CD4-positive, alpha-beta T cell treated with Interleukin-21 for 1 hour (primary cell): ENCODE data around the gene FTCD.

Source experiments
- DNase-seq: peaks from one replicate; pipeline ENCODE4 v3.0.0-alpha.2; 2020

Gene FTCD

DNA sequence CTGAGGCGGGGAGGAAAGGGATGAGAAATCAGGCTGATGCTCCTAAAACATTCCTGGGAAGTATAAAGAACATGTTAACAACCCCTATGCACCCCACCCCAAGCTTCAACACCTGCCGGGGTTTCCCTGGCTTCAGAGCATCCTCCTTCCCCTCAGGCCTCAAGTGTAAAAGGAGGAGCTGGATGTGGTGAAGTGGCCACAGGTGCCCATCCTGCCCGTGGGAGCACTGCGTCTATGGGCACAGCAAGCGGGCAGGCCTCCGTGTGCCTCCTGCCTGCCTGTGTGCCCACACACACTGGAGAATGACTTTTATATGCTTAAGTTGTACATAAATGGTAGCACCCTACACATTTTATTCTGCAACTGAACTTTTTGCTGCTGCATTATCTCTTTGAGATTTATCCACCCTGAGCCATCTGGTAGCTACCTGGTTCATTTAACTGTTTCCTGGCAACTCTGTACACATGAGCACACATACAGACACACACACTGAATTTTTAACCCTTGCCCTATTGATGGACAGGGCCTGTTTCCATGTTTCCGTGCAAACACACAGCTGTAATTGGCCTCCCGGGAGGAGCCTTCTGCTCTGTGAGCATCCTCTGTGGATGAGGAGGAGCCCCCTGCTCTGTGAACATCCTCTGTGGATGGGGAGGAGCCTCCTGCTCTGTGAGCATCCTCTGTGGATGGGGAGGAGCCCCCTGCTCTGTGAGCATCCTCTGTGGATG lies 13.4 kb upstream of the FTCD start:
- DNase-seq, result no peak

DNA sequence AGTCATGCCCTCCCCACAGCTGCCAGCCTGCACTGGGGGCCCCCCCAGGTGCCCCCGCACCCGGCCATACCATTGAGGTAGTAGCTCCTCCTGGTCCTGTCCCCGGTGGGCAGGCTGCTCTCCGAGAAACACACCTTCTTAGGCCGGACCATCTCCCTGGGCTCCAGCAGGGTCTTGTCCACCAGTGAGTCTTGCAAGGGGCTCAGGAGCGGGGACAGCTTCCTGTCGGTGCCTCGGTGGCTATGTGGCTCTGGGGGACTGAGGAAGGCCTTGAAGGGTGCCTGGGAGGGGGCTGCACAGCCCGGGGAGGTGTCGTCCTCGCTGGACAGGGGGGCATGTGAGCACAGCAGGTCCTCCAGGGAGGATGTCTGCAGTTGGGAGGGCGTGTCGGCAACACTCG lies 12.9 kb upstream of the FTCD start:
- DNase-seq, result no peak

- DNase-seq, result no peak
These were observed 9.7 kb upstream of the FTCD start for GRCh38 chr21:46165098-46165497.

DNA sequence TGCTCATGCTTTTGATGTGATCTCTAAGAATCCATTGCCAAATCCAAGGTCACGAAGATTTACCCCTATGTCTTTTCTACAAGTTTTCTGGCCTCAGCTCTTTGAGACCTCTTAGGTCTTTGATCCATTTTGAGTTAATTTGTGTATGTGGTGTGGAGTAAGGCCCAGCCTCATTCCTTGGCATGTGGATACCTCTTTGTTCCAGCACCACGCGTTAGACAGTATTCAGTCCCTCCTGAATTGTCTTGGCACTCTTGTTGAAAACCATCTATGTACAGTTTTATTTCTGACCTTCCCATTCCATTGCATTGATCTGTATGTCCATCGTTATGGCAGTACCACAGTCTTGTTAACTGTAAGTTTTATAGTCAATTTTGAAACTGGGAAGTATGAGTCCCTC lies 8.0 kb upstream of the FTCD start:
- no peak for DNase-seq

GRCh38 chr21:46161633-46162592 lies 6.5 kb upstream of the FTCD start:
- DNase-seq, result no peak

DNA sequence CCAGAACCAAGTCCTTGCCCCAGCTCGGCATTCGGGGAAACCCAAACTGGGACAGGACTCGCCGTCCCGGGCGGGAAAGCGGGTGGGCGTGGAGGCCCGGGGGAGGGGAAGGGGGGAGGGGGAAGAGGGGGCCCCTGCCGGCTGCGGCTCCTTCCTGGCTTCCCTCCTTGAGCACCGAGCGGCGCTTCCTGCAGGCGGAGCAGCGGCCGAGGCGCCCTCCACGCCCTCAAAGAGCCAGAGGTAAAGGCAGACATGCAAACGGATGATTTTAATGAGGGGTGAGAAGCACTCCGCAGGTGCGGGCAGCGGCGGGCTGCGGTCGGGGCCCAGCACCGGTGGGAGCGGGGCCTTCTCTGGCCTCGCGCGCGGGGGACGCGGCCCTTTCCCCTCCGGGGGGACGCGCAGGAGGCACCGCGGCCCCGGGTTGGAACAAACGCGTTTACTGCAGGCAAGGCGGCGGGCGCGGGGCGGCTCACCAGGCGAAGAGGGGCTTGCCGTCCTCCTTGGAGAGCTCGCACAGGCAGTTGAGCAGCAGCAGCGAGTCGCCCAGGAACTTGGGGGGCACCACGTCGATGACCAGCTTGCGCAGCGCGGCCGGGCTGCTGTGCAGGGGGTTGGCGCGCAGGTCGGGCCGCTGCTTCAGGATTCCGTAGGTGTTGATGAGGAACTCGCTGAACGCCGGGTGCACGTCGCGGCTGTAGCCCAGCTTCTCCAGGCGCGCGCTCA lies 5.7 kb upstream of the FTCD start:
- no peak for DNase-seq

GRCh38 chr21:46160657-46160906 lies 5.2 kb upstream of the FTCD start:
- no peak for DNase-seq

GRCh38 chr21:46159841-46160656 lies 4.7 kb upstream of the FTCD start:
- DNase-seq, result no peak

- DNase-seq, result no peak
These were observed 4.0 kb upstream of the FTCD start for GRCh38 chr21:46159390-46159789.

DNA sequence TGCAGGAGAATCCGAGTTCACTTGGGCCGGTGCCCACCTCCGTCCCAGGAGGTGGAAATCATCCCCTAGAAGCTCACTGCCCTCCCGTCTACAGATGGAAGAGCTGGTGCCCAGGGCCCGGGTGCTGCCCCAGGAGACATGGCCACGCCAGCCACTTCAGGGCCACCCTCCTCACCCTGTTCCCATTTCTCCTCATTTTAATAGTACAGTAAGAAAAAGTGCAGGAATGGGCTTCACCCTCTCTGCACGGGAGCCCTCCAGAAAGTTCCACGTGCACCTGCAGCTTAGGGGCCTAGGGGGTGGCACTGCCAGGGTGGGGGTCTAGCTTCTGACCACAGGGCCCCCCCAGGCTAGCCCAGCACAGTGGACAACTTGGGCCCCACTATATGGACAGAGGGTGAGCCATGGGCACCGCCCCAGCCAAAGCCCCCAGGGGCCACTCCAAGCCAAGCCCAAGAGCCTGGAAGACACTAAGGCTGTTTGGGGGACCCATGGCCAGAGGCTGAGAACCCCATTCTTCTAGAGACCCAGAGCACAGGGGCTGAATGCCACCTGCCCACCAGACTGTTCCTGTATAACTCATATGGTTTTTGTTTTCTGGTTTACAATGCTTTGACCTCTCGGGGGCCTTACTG lies 3.4 kb upstream of the FTCD start:
- DNase-seq, result no peak

DNA sequence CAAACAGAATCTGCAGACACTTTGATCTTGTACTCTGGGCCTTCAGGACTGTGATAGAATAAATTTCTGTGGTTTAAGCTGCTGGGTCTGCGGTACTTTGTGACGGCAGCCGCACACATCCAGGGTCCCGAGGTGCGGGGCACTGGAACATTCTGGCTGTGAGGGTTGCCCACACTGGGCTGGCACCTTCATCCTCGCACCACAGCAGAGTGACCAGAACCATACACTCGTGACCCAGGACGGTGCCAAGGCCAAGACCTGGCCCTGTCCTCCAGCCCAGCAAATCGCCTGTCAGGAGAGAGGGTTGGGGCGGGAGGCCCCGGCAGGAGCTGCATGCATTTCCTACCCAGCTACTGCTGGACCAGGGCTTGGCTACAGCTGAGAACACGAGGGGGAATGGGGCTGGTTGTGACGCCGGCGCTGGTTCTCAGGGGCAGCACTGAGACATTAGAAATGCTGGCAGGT lies 2.6 kb upstream of the FTCD start:
- DNase-seq, result no peak

GRCh38 chr21:46157396-46157986 lies 2.1 kb upstream of the FTCD start:
- no peak for DNase-seq

DNA sequence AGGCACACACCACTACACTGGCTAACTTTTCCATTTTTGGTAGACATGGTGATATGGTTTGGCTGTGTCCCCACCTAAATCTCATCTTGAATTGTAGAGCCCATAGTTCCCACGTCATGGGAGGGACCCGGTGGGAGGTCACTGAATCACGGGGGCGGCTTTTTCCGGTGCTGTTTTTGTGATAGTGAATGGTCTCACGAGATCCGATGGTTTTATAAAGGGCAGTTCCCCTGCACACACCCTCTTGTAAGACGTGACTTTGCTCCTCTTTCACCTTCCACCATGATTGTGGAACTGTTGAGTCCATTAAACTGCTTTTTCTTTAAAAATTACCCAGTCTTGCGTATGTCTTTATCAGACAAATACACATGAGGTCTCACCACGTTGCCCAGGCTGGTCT lies 1.3 kb upstream of the FTCD start:
- no peak for DNase-seq

DNA sequence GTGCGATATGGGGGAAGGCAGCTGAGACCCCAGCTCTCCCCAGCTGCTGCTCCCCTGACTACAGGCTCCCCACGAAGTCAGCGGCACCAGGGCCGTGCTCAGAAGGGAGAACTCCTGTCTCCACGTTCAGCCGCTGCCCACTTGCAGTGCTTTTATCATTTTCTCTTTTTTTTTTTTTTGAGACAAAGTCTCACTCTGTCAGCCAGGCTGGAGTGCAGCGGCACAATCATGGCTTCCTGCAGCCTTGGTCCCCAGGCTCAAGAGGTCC lies 933 bp upstream of the FTCD start:
- DNase-seq, result no peak

GRCh38 chr21:46154955-46155513 lies 345 bp downstream of the FTCD start:
- DNase-seq, result no peak

DNA sequence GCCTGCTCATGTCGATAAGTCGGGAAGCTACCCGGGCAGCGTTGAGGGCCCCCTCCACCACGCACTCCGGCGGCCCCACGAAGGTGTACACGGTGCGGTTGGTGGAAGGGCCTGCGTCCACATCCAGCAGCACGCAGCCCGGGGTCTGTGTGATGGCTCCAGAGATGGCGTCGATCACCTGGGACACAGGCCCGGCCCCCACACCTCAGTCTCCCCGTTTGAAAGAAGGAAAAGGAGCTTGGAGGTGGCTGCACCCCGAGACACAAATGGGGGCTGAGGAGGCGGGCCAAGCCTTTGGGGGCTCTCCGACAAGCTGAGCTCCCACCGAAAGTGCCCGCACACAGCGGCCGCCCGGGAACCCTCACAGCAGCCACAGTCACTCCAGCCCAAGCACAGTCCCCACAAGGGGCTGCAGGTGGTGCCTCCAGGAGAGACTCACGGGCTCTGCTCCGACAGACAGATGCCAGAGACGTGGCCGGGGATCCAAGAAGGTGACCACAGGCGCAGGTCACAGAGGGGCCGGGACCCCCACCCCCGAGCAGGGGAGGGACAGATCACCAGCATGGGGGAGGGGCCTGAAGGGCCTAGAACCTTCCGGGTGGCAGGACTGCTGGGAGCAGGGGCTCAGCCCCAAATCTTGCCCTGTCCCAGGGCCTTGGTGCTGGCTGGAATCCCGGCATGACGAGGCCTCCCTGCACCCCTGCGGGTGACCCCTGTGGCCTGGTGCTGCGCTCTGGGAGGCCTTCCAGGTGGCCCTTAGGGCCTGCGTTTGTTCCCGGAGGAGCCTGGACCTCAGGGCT lies 1.0 kb downstream of the FTCD start:
- no peak for DNase-seq

DNA sequence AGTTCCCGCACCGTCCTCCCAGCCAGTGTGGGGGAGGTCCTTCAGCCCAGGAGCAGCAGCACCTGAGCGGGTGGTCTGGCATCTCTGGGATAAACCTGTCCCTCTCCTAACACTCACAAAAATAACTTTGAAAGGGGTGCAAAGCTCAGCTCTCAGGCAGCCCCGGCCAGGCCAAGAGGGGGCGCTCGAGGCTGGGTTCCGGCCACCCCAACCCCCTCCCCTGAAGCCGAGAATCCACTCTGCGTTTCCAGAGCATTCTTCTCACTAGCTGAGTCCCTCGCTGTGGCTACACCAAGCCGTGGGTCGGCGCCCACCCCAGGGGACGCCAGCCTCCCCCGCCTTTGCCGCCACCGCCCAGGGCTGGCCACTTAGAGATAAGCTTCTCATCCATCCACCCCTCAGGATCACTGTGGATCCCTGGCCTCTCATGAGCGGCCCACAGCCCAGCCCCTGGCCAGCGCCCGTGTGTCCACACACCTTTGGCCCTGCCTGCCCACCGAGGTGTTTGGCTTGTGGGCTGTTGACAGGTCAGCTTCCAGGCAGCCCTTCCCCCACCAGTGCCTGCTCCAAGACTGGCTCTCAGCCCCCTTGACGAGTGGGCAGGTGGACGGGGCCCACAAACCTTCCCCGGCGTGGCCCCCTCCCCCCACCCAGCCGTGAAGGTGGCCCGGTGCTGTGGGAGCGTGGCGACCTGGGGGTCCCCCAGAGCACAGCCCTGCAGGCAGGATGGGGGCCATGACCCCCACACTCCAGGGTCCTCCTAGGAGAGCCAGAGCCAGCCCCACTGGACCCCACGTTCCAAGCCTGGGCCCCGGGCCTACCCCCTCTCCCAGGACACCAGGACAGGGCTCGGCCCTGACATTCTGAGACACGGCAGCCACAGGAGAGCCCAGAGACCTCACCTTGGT lies 1.9 kb downstream of the FTCD start:
- peak; percentile 45 for DNase-seq

- no peak for DNase-seq
These were observed 2.5 kb downstream of the FTCD start for GRCh38 chr21:46152927-46153246.

- no peak for DNase-seq
These were observed 3.1 kb downstream of the FTCD start for GRCh38 chr21:46151989-46152926.
